ENCODE measurements around the gene HDGF. TPM values are rescaled to one million over a fixed set of nuclear protein-coding genes. Genes with fewer than 3 reads are reported as not detected.

HDGF gene
- total and polyA plus RNA-seq, 9 of the 15 experiments (the other 6 are each of a cell fraction or from before 2014, with no cell fraction given): 38.8 to 601 (median 400) TPM

DNA sequence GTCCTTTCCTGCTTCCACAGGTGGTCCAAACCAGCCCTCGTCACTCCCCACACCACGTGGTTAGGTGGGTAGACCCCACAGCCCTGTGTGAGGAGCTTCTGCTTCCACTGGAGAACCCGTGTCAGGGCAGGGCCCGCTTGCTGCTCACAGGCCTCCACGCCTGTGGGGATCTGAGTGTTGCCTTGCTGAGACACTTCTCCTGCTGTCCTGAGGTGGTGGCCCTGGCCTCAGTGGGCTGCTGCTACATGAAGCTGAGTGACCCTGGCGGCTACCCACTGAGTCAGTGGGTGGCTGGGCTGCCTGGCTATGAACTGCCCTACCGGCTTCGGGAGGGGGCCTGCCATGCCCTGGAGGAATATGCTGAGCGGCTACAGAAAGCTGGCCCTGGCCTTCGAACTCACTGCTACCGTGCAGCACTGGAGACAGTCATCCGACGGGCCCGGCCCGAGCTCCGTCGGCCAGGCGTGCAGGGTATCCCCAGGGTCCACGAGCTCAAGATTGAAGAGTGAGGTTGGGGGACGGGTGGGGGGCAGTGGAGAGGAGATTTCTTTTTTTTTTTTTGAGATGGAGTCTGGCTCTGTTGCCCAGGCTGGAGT lies 17.4 kb downstream of the HDGF start:
- POLR2A ChIA-PET: no interaction called here
- Histone ChIP-seq H3K27me3 (ENCODE audit: control insufficient read depth in 2 of 2, insufficient read depth in 2 of 2, low read length in 2 of 2) (no peaks in the 10 kb centered on the region), H4K20me1 (replicated peaks; ENCODE audit: control insufficient read depth, insufficient read depth, low read length) (0 out of 2 replicates have a peak, but pooled peaks cover under 1% of the 10 kb centered on the region), H2AFZ (ENCODE audit: low read depth, low read length) (no peak overlapping the region), H3K36me3 (ENCODE audit: control insufficient read depth, insufficient read depth, low read length) (peaks cover 76% of the 10 kb centered on the region), H3K4me2 (ENCODE audit: insufficient read depth, low read length) (no peak overlapping the region), H3K4me1 (replicated peaks in 1 of 2; ENCODE audit: control insufficient read depth in 2 of 2, insufficient read depth in 2 of 2, low read length in 2 of 2) (peaks cover under 1 to 8% of the 10 kb centered on the region in 2 experiments; a peak in 3 of 5 replicates), H3K79me2 (ENCODE audit: control insufficient read depth, insufficient read depth, low read length) (peaks cover 24% of the 10 kb centered on the region), H3K9me1 (ENCODE audit: control insufficient read depth, insufficient read depth, low read length) (no peaks in the 10 kb centered on the region), H3K27ac (ENCODE audit: extremely low read depth, low read depth, low read length) (no peak overlapping the region), H3K9ac (ENCODE audit: insufficient read depth in 1 of 2, low read depth in 2 of 2, low read length in 2 of 2) (peak overlapping the region in 1 of 2 experiments; percentile 3; a peak in 1 of 4 replicates), H3K4me3 (no peak overlapping the region), H3K9me3 (replicated peaks; ENCODE audit: control insufficient read depth, insufficient read depth, low read depth, low read length) (no peaks in the 10 kb centered on the region)
- BruUV-seq (replicated peaks): no TSS peak
- ATAC-seq: no peak
- DNase-seq (ENCODE audit: extremely low read depth in 1 of 4, low spot score in 3 of 4): no peak
- 93% methylated on average over 20 of the region's 20 CpGs for WGBS (ENCODE audit: insufficient coverage, low coverage, missing lambda C conversion rate)
- CTCF ChIA-PET (ENCODE audit: low intra/inter-chr PET ratio): no interaction called here
- intact Hi-C loops (cut with micrococcal nuclease): no loop called here
- no peak for FAIRE-seq
- in situ Hi-C loops (cut with MboI): loop anchor here (25.0 kb wide), 1 partner anchor 1422 kb away; the partner anchor contains the start of genes FDPS, PKLR and RUSC1
- TF ChIP-seq ATF1 (CRISPR knock-in tag; IDR thresholded peaks at IDR 0.05): no peak
- TF ChIP-seq ATF1 (tag; IDR thresholded peaks at IDR 0.05): no peak
- TF ChIP-seq, protein P1, sequence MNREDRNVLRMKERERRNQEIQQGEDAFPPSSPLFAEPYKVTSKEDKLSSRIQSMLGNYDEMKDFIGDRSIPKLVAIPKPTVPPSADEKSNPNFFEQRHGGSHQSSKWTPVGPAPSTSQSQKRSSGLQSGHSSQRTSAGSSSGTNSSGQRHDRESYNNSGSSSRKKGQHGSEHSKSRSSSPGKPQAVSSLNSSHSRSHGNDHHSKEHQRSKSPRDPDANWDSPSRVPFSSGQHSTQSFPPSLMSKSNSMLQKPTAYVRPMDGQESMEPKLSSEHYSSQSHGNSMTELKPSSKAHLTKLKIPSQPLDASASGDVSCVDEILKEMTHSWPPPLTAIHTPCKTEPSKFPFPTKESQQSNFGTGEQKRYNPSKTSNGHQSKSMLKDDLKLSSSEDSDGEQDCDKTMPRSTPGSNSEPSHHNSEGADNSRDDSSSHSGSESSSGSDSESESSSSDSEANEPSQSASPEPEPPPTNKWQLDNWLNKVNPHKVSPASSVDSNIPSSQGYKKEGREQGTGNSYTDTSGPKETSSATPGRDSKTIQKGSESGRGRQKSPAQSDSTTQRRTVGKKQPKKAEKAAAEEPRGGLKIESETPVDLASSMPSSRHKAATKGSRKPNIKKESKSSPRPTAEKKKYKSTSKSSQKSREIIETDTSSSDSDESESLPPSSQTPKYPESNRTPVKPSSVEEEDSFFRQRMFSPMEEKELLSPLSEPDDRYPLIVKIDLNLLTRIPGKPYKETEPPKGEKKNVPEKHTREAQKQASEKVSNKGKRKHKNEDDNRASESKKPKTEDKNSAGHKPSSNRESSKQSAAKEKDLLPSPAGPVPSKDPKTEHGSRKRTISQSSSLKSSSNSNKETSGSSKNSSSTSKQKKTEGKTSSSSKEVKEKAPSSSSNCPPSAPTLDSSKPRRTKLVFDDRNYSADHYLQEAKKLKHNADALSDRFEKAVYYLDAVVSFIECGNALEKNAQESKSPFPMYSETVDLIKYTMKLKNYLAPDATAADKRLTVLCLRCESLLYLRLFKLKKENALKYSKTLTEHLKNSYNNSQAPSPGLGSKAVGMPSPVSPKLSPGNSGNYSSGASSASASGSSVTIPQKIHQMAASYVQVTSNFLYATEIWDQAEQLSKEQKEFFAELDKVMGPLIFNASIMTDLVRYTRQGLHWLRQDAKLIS (CRISPR knock-in tag; IDR thresholded peaks at IDR 0.05): no peak
- TF ChIP-seq ZNF76 (CRISPR knock-in tag; IDR thresholded peaks at IDR 0.05; ENCODE audit: borderline replicate concordance): no peak
- TF ChIP-seq ZNF639 (CRISPR knock-in tag; conservative IDR thresholded peaks at IDR 0.05 in 1 of 2, IDR thresholded peaks at IDR 0.05 in 1 of 2): no peak
- TF ChIP-seq RBFOX2 (IDR thresholded peaks at IDR 0.05; ENCODE audit: low read depth, low read length): peak; percentile 44; the same call in 1 of the 2 replicates
- no peak for TF ChIP-seq NFIC (IDR thresholded peaks at IDR 0.05)
- TF ChIP-seq STAT5A (IDR thresholded peaks at IDR 0.05; ENCODE audit: borderline replicate concordance, low read length): no peak
- no peak for TF ChIP-seq ZNF764 (CRISPR knock-in tag; IDR thresholded peaks at IDR 0.05; ENCODE audit: low read depth)
- TF ChIP-seq, protein P2, sequence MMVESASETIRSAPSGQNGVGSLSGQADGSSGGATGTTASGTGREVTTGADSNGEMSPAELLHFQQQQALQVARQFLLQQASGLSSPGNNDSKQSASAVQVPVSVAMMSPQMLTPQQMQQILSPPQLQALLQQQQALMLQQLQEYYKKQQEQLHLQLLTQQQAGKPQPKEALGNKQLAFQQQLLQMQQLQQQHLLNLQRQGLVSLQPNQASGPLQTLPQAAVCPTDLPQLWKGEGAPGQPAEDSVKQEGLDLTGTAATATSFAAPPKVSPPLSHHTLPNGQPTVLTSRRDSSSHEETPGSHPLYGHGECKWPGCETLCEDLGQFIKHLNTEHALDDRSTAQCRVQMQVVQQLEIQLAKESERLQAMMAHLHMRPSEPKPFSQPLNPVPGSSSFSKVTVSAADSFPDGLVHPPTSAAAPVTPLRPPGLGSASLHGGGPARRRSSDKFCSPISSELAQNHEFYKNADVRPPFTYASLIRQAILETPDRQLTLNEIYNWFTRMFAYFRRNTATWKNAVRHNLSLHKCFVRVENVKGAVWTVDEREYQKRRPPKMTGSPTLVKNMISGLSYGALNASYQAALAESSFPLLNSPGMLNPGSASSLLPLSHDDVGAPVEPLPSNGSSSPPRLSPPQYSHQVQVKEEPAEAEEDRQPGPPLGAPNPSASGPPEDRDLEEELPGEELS (CRISPR knock-in tag; IDR thresholded peaks at IDR 0.05; ENCODE audit: borderline replicate concordance): no peak
- no peak for TF ChIP-seq MTA1 (IDR thresholded peaks at IDR 0.05; ENCODE audit: borderline replicate concordance)
- TF ChIP-seq SETDB1 (IDR thresholded peaks at IDR 0.05; ENCODE audit: low read length): no peak
- TF ChIP-seq ZBTB17 (CRISPR knock-in tag; IDR thresholded peaks at IDR 0.05): no peak
- TF ChIP-seq SMAD2 (IDR thresholded peaks at IDR 0.05; ENCODE audit: low read depth, low read length): no peak
- TF ChIP-seq ZBTB8A (IDR thresholded peaks at IDR 0.05; ENCODE audit: partially characterized antibody): no peak
- TF ChIP-seq POLR2G (IDR thresholded peaks at IDR 0.05; ENCODE audit: low read depth, low read length): peak; percentile 60; the same call in 1 of the 2 replicates

All from K562 (cell line).